T-helper 1 cell treated with Interleukin-12 subunit alpha and Interleukin-12 subunit beta and Interleukin-4 antibody, amounts not matched to agents 30 μg/mL and 1 μg/mL, for 36 hours (primary cell): ENCODE data around the gene TBC1D23.

Experiments used
- H3K27ac Mint-ChIP-seq: one replicate; pipeline ENCODE4 v1.8.0; 2021; ENCODE audit warnings: mild to moderate bottlenecking, mixed read lengths
- H3K27me3 Mint-ChIP-seq: one replicate; pipeline ENCODE4 v1.8.0; 2021; ENCODE audit warnings: low read depth, mixed read lengths
- H3K36me3 Mint-ChIP-seq: one replicate; pipeline ENCODE4 v1.8.0; 2021; ENCODE audit warnings: low read depth, mixed read lengths
- H3K4me1 Mint-ChIP-seq: one replicate; pipeline ENCODE4 v1.8.0; 2021; ENCODE audit warnings: low read depth, mixed read lengths
- H3K4me3 Mint-ChIP-seq: one replicate; pipeline ENCODE4 v1.8.0; 2021; ENCODE audit warnings: mild to moderate bottlenecking, moderate library complexity, mixed read lengths
- H3K9me3 Mint-ChIP-seq: one replicate; pipeline ENCODE4 v1.8.0; 2021; ENCODE audit warnings: mixed read lengths

Gene TBC1D23

GRCh38 chr3:100364421-100364820 lies 103.6 kb downstream of the TBC1D23 start:
- Mint-ChIP-seq H3K27me3 (no peaks in the 10 kb centered on the region), H3K4me1 (no peaks in the 10 kb centered on the region), H3K4me3 (no peak overlapping the region), H3K27ac (no peak overlapping the region), H3K36me3 (peaks cover 48% of the 10 kb centered on the region), H3K9me3 (peaks cover 4% of the 10 kb centered on the region)

GRCh38 chr3:100366424-100366823 lies 105.6 kb downstream of the TBC1D23 start:
- Mint-ChIP-seq H3K4me3 (no peak overlapping the region), H3K27me3 (no peaks in the 10 kb centered on the region), H3K9me3 (peaks cover 4% of the 10 kb centered on the region), H3K36me3 (peaks cover 34% of the 10 kb centered on the region), H3K4me1 (no peaks in the 10 kb centered on the region), H3K27ac (no peak overlapping the region)

- Mint-ChIP-seq H3K36me3 (peaks cover 22% of the 10 kb centered on the region), H3K27me3 (no peaks in the 10 kb centered on the region), H3K4me3 (no peak overlapping the region), H3K9me3 (no peaks in the 10 kb centered on the region), H3K27ac (no peak overlapping the region), H3K4me1 (no peaks in the 10 kb centered on the region)
Observed at GRCh38 chr3:100368441-100368840, 107.6 kb downstream of the TBC1D23 start.

DNA sequence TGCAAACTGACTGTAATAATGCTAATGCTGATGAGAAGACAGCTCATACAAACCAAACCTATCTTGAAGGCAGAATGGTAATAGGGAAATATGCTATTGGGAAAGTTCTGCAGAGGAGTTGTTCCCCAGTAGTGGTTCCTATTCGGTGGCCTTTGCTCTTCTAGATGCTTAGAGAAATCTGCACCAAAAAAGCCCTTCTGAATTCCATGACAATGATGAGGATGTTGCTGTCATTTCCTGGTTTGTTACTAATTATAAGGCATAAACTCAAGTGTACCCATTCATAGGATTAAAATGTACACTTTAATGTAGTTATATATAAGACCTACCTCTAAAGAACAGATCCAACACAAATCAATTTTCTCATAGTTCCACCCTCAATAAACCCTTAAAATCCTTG lies 110.0 kb downstream of the TBC1D23 start:
- H3K27me3 Mint-ChIP-seq = no peaks in the 10 kb centered on the region
- H3K36me3 Mint-ChIP-seq = peaks cover 16% of the 10 kb centered on the region
- no peaks in the 10 kb centered on the region for H3K4me1 Mint-ChIP-seq
- H3K27ac Mint-ChIP-seq = no peak overlapping the region
- H3K9me3 Mint-ChIP-seq = no peaks in the 10 kb centered on the region
- no peak overlapping the region for H3K4me3 Mint-ChIP-seq

GRCh38 chr3:100374521-100374920 lies 113.7 kb downstream of the TBC1D23 start:
- H3K27ac Mint-ChIP-seq = no peak overlapping the region
- no peaks in the 10 kb centered on the region for H3K9me3 Mint-ChIP-seq
- peaks cover 1% of the 10 kb centered on the region for H3K4me1 Mint-ChIP-seq
- no peak overlapping the region for H3K4me3 Mint-ChIP-seq
- peaks cover 20% of the 10 kb centered on the region for H3K36me3 Mint-ChIP-seq
- no peaks in the 10 kb centered on the region for H3K27me3 Mint-ChIP-seq
